GM21529 (cell line): Measurements from ENCODE around the gene GNPTAB.
"Not testable (repeated sequence)": the region's sequence is repeated elsewhere in the genome, so short reads cannot be mapped to it uniquely, and the experiment has no call there.

Experiments used
- ATAC-seq: cut with Tn5 transposase; IDR thresholded peaks from one replicate; pipeline ENCODE4 v1.9.1; 2021; ENCODE audit not compliant: unreplicated experiment

The GNPTAB gene

GRCh38 chr12:101854747-101855146 lies 24.0 kb upstream of the GNPTAB start:
- peak; percentile 38 for ATAC-seq

DNA sequence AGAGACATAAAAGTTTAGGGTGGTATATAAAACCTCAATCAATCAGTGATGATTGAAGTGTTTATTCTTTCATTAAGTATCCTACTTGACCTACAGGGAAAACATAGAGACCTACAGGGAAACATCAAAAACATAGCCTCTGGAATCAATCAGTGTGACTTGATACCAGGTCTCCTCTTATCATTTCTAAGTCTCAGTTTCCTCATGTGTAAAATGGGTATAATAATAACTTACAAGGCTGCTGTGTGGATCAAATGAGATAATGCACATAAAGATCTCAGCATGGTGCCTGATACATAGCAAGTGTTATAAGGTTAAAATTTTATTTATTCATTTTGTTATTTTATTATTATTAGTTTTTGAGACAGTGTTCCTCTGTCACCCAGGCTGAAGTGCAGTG lies 22.2 kb upstream of the GNPTAB start:
- ATAC-seq = no peak

DNA sequence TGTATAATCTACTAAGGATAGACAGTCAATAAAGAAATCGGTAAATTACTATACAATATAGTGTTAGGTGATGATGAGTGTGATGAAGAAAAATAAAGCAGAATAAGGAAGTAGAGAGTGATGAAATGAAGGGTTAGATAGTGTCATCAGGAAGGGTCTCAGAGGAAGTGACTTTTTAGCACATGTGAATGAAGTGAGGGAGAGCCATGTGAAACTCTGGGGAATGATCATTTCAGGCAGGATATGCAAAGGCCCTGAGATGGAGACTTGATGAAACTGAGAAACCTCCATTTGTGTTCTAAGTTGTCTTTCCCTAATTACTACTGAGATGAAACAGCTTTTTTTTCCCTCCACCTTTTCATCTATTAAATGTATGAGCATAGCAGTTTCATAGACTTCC lies 19.4 kb upstream of the GNPTAB start:
- ATAC-seq = peak; percentile 54

- no peak for ATAC-seq
Observed at GRCh38 chr12:101847325-101847724, 16.6 kb upstream of the GNPTAB start.

DNA sequence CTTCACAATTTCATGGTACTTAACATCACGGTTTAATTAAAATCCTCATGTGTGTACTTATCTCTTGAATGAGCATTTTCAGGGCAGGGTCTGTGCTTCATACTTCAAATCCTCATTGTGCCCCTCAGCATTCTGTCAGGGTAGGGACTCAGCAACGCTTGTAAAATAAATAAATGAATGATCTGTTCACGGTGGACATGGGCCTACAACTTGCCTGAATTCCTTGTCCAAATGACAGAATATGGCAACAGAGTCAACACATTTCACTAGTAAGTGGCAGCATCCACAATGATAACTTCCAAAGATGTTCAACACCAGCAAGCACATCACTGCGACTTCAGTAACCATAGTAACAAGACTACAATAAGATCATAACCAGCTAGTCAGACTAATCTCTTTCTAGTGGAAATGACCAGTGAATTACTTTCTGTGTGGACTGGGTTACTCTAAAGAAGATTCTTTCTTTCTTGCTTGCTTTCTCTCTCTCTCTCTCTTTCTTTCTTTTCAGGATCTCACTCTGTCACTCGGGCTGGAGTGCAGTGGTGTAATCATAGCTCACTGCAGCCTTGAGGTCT lies 14.5 kb upstream of the GNPTAB start:
- ATAC-seq = no peak

DNA sequence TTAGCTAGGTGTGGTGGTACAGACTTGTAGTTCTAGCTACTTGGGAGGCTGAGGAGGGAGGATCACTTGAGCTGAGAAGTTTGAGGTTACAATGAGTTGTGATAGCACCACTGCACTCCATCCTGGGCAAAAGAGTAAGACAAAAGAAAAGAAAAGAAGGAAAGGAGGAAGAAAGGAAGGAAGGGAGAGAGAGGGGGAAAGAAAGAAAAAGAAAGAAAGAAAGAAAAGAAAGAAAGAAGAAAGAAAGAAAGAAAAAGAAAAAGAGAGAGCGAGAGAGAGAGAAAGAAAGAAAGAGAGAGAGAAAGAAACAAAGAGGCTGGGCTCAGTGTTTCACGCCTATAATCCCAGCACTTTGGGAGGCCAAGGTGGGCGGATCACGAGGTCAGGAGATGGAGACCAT lies 10.3 kb upstream of the GNPTAB start:
- ATAC-seq = no peak

GRCh38 chr12:101839324-101840283 lies 8.8 kb upstream of the GNPTAB start:
- peak; percentile 48 for ATAC-seq

- ATAC-seq = peak; percentile 68
Observed at GRCh38 chr12:101838628-101839323, 8.0 kb upstream of the GNPTAB start.

DNA sequence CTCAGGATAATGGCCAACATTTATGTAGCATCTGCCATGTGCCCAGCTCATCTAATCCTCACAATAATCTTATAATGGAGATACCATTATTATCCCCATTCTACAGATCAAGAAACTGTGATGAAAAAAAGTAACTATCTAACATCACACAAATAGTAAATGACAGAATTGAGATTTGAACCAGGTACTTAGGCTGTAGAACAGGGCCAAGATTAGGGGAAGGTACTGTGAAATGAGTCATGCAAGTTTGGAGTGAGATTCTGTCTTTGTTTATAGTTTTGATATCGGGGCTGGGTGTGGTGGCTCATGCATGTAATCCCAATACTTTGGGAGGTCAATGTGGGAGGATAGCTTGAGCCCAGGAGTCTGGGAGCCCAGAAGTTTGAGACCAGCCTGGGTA lies 1.3 kb upstream of the GNPTAB start:
- ATAC-seq = no peak

DNA sequence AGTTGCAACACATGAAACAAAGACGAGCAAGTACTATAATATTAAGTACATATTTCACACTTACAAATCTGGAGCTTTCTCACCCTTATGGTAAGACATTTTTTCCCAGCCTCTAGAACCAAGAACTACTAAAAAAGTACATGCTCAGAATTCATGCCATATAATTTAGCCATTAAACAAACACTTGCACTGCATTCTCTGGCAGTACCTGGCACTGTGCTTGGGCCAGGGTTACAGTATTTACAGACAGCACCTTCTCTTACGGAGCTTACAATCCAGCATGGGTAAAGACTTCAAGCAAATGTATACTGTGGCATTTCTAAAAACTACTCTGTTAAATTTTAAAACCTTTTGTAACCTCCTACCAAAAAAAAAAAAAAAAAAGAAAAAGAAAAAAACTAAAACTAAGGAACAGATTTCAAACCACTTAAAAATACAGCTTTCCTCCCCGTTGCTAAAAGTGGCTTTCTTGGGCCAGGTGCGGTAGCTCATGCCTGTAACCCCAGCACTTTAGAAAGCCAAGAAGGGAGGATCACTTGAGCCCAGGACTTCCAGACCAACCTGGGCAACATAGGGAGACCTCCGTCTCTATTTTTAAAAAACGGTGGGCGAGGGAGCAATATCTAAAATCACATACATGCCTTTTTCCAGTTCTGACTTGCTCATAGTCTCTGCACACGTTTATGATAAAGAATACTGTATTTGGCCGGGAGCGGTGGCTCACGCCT lies 956 bp downstream of the GNPTAB start:
- ATAC-seq = no peak

GRCh38 chr12:101828463-101829196 lies 2.1 kb downstream of the GNPTAB start:
- ATAC-seq = no peak

DNA sequence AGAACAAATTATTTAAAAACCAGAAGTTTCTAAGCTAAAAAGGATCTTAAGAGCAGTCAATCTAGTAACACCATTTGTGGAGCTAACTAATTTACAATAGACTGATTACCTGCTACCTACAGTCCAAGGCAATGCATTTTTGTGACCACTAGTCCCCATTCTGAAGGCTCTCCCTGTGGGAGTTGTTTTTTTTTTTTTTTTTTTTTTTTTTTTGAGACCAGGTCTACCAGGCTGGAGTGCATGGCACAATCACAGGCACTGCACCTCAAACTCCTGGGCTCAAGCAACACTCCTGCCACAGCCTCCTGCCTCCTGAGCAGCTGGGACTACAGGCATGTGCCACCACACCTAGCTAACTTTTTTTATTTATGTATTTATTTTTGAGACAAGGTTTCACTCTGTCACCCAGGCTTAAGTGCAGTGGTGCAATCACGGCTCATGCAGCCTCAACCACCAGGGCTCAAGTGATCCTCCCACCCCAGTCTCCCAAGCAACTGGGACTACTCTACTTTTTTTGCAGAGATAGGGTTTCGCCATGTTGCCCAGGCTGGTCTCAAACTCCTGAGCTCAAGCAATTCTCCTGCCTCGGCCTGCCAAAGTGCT lies 3.9 kb downstream of the GNPTAB start:
- no peak for ATAC-seq

- ATAC-seq = no peak
Observed at GRCh38 chr12:101824831-101825230, 5.9 kb downstream of the GNPTAB start.

- peak; percentile 81 for ATAC-seq
Observed at GRCh38 chr12:101823891-101824290, 6.9 kb downstream of the GNPTAB start.

DNA sequence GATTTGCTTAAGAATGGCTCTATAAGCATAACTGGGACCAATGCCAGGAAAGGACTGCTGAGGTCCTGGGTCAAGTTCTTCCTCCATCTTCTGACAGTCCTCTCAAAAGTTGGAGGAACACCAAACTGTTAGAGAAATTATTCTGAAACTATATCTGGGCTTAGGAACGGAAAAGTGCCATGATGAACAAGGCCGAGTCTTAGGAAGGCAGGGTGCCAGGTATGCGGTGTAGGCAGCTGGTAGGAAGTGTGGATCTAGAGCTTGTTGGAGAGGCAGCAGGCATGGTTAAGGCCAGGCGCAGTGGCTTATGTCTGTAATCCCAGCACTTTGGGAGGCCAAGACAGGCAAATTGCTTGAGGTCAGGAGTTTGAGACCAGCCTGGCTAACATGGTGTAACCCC lies 7.7 kb downstream of the GNPTAB start:
- ATAC-seq = no peak

- peak; percentile 71 for ATAC-seq
Observed at GRCh38 chr12:101819467-101819866, 11.3 kb downstream of the GNPTAB start.

GRCh38 chr12:101818689-101819088 lies 12.1 kb downstream of the GNPTAB start:
- not testable (repeated sequence) for ATAC-seq

DNA sequence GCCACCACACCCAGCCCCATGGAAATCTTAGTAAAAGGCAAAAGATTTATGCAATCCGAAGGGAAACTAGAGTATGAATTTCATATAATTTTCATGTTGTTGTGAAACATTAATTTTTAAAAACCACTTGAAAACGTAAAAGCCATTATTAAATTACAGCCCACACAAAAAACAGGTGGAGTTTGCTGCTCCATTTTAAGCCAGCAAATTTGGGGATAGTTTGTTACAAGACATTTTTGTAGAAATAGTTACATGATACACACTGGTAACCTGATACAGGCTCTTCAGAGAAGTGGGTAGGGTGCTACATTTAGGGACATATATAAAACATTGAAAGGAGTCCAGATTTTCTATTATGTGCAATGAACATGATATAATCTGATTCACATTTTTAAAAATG lies 17.6 kb downstream of the GNPTAB start:
- ATAC-seq = no peak

DNA sequence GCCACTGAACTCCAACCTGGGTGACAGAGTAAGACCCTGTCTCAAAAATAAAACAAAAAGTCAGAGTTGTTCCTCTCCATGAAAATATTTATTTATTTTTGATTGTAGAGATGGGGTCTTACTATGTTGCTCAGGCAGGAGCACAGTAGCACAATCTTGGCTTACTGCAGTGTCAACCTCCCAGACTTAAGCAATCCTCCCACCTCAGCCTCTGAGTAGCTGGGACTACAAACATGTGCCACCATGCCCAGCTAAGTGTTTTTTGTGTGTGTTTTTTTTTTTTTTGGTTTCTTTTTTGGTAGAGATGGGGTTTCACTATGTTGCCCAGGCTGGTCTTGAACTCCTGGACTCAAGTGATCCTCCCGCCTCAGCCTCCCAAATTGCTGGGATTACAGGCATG lies 18.0 kb downstream of the GNPTAB start:
- ATAC-seq = not testable (repeated sequence)

DNA sequence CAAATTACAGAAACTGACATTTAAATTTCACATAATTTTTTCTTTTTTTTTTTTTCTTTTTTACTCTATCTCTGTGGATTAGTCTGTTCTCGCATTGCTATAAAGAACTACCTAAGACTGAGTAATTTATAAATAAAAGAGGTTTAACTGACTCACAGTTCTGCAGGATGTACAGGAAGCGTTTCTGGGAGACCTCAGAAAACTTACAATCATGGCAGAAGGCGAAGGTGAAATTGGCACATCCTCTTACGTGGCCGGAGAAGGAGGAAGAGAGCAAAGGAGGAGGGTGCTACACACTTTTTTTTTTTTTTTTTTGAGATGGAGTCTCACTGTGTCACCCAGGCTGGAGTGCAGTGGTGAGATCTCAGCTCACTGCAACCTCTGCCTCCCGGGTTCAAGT lies 19.4 kb downstream of the GNPTAB start:
- ATAC-seq = not testable (repeated sequence)
